Panc1 (cell line): ENCODE measurements around the gene ARID2.

Source experiments
- CTCF ChIP-seq: fragments of 450-650 bp; IDR thresholded peaks from 2 replicates; pipeline ENCODE4 v1.5.1; 2017; ENCODE audit warnings: mild to moderate bottlenecking
- POLR2AphosphoS5 ChIP-seq: IDR thresholded peaks from 2 replicates; pipeline ENCODE4 v1.6.1; 2012; ENCODE audit warnings: mild to moderate bottlenecking, low read depth, low read length, moderate library complexity
- REST ChIP-seq, 2 experiments: IDR thresholded peaks; 2 replicates each; pipeline ENCODE4 v1.6.1; 2011 to 2012; ENCODE audit warnings: low read depth in 2 of 2, control low read depth in 1 of 2, low read length in 1 of 2, mild to moderate bottlenecking in 1 of 2, moderate library complexity in 1 of 2; ENCODE audit not compliant: insufficient read depth in 1 of 2
- SIN3A ChIP-seq: IDR thresholded peaks from 2 replicates; pipeline ENCODE4 v1.6.1; 2012; ENCODE audit warnings: low read depth, mild to moderate bottlenecking, low read length, moderate library complexity, borderline replicate concordance; ENCODE audit not compliant: insufficient read depth

- TF ChIP-seq CTCF (peak; percentile 70; the same call in 1 of the 2 replicates), POLR2AphosphoS5 (no peak), REST (IDR thresholded peaks at IDR 0.05; ENCODE audit: insufficient read depth in 1 of 2, low read depth in 2 of 2, low read length in 1 of 2) (no peak), SIN3A (no peak)
Observed at GRCh38 chr12:45762185-45763110, 32.9 kb downstream of the ARID2 start.
